22Rv1 (cell line): Measurements from ENCODE around the gene SGK2.

Experiments used
- CTCF ChIP-seq: fragments of 450-650 bp; IDR thresholded peaks from 2 replicates; pipeline ENCODE4 v1.5.1; 2017; ENCODE audit warnings: mild to moderate bottlenecking
- ZFX ChIP-seq: fragments of 450-650 bp; IDR thresholded peaks from 2 replicates; pipeline ENCODE4 v1.6.1; 2017; ENCODE audit warnings: antibody characterized with exemption, borderline replicate concordance

GRCh38 chr20:43603124-43603523, 44.3 kb downstream of the SGK2 start:
- TF ChIP-seq CTCF: no peak
- no peak for TF ChIP-seq ZFX
